NCI-H2081 treated with DMSO at 0.1 percent for 48 hours (cell line): ENCODE measurements around the gene CLSTN2.

Experiments
- DNase-seq: peaks from one replicate; lab custom pipeline; 2025; lab: John Stamatoyannopoulos, UW

Gene CLSTN2

GRCh38 chr3:140546649-140547048, 611.7 kb downstream of the CLSTN2 start:
- no peak for DNase-seq

GRCh38 chr3:140552403-140552802, 617.4 kb downstream of the CLSTN2 start:
- no peak for DNase-seq

GRCh38 chr3:140552898-140553297, 617.9 kb downstream of the CLSTN2 start:
- DNase-seq, result no peak

GRCh38 chr3:140553591-140553990, 618.6 kb downstream of the CLSTN2 start:
- no peak for DNase-seq

- no peak for DNase-seq
Observed at GRCh38 chr3:140555666-140556065, 620.7 kb downstream of the CLSTN2 start.

- DNase-seq, result no peak
Observed at GRCh38 chr3:140557476-140557875, 622.5 kb downstream of the CLSTN2 start.

GRCh38 chr3:140559546-140559945, 624.6 kb downstream of the CLSTN2 start:
- DNase-seq, result no peak

- DNase-seq, result no peak
Observed at GRCh38 chr3:140563206-140563760, 628.3 kb downstream of the CLSTN2 start.

- no peak for DNase-seq
Observed at GRCh38 chr3:140568131-140568530, 633.1 kb downstream of the CLSTN2 start.

GRCh38 chr3:140568842-140569520, 634.0 kb downstream of the CLSTN2 start:
- DNase-seq, result no peak

- DNase-seq, result no peak
Observed at GRCh38 chr3:140570602-140571001, 635.6 kb downstream of the CLSTN2 start.

- no peak for DNase-seq
Observed at GRCh38 chr3:140571836-140572235, 636.9 kb downstream of the CLSTN2 start.

- no peak for DNase-seq
Observed at GRCh38 chr3:140572334-140572733, 637.3 kb downstream of the CLSTN2 start.

GRCh38 chr3:140573011-140573410, 638.0 kb downstream of the CLSTN2 start:
- DNase-seq, result no peak

GRCh38 chr3:140574375-140574774, 639.4 kb downstream of the CLSTN2 start:
- no peak for DNase-seq

- no peak for DNase-seq
Observed at GRCh38 chr3:140576449-140576848, 641.5 kb downstream of the CLSTN2 start.

GRCh38 chr3:140577911-140578310, 642.9 kb downstream of the CLSTN2 start:
- DNase-seq, result no peak

- no peak for DNase-seq
Observed at GRCh38 chr3:140579260-140579659, 644.3 kb downstream of the CLSTN2 start.

GRCh38 chr3:140580746-140581145, 645.8 kb downstream of the CLSTN2 start:
- no peak for DNase-seq

GRCh38 chr3:140584549-140584948, 649.6 kb downstream of the CLSTN2 start:
- DNase-seq, result no peak

- DNase-seq, result no peak
Observed at GRCh38 chr3:140585828-140586227, 650.8 kb downstream of the CLSTN2 start.

GRCh38 chr3:140586311-140586710, 651.3 kb downstream of the CLSTN2 start:
- DNase-seq, result no peak

- no peak for DNase-seq
Observed at GRCh38 chr3:140588558-140588957, 653.6 kb downstream of the CLSTN2 start.

- DNase-seq, result no peak
Observed at GRCh38 chr3:140593766-140594165, 658.8 kb downstream of the CLSTN2 start.
